Caki2 (cell line): ENCODE data around the gene FRAS1. TPM values are rescaled to one million over a fixed set of nuclear protein-coding genes. Genes with fewer than 3 reads are reported as not detected.

Source experiments
- DNase-seq: peaks from one replicate; pipeline ENCODE4 v3.0.0-alpha.2; 2015; ENCODE audit warnings: low read depth
- in situ Hi-C: cut with HindIII; loops from 2 replicates; pipeline ENCODE4 v1.10.0; 2016; ENCODE audit warnings: low sequenced_read_pairs, low pct_unique_long_range_greater_than_20kb, mixed read lengths
- total RNA-seq: library from RNA; depleted of rRNA; stranded (reverse); fragments of >200 nt; shearing (Covaris generic); gene quantifications from 2 replicates; pipeline ENCODE4 v1.2.3, GENCODE V29; 2014; ENCODE audit warnings: low replicate concordance

FRAS1 gene
- total RNA-seq, 1 experiment from 2014 or later, result 0.30 TPM

DNA sequence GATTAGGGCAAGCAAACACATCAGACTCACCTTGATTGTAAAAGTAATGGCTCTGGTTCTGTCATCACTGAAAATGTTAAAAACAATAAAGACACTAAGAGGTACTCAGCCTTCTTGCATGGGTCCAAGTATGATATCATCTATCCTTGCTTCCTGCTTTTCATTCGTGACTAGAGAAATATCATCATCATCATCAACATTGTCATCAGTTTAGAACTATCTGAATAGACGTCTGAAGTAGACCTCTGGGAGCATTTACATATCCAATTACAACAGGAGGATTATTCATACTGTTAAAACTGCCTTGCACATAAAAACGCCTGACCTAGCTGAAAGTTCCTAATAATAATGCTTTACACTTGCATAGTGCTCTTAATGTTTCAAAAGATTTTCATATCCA is 9.8 kb upstream of the FRAS1 start:
- no peak for DNase-seq
- in situ Hi-C loops, result no loop called here

DNA sequence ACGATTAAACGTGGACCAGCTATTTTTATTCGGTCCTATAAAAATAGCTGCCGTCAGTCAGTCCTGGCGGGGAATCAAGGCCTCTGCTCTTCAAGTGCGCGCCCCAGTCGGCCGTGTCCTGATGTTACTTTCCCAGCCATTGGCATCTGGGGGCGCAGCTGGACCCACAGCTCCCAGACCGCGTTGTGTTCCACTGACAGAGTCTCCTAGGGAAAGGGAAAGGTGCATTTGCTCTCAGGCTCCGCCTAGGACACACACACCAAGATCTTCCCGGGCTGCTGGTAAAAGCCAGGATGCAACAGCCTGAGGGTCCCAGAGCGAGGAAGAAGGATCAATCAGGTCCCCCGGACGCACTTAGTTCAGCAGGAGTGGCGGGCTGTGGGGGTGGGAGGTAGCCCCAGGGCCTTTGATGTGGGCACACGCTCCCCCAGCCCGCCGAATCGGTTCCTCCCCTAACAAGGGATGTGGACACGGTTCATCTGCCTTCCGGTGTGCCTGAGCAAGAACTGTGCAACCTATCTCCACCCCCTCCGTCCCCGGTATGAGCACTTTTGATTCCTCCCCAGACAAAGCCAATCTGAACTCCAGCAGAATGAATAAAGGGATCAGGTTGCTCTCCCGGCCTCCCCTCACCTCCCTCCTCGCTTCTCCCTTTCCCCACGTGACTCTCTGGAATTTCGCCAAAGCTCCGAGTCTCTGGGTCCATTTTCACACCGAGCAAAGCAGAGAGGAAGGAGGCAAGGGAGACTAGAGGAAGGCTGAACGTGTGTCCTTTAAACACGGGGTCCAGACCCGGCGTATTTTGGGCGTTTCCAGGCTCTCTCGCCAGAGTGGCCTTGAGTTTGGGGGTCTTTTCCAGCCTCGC is 626 bp upstream of the FRAS1 start:
- DNase-seq, result peak; percentile 92
- in situ Hi-C loops, result no loop called here

DNA sequence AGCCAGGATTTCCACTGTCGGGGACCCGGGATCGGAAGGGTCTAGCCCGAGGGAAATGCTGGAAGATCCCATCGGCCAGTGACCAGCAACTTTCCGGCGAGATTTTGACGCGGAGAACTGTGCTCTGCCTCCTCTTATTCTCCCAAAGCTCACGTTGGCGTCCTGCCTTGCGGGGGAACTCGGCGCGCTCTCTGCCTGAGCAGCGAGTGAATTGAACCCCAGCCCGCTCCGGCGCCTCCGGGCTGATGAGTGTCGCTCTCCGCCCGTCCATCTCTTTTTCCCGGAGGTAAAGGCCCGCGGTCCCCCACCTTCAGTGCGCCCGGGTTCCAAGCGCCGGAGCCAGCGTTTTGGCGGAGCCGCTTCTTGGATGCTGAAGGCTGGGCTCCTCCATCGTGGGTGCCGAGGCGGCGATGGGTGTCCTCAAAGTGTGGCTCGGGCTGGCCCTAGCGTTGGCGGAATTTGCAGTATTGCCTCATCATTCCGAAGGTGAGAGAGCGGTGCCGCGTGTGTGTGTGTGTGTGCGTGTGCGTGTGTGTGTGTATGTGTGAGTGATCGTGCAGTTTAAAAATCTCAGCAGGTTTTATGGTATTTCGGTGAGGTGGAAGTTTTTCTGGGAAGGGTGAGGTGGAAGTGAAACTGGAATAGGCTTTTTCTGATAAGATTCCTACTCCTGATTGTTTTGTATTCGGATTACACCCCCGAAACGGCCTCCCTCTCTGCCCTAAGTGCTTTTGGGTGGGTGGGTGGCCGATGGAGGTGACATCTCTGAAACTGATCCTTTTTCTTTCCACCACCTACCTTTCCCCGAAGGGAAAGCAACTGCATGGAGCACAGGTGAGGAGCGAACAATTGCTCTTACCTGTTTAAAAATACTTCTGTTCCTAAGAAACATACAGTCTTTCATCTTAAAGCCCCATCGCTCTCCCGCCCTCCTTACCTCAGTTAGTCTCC is 752 bp downstream of the FRAS1 start:
- in situ Hi-C loops, result no loop called here

DNA sequence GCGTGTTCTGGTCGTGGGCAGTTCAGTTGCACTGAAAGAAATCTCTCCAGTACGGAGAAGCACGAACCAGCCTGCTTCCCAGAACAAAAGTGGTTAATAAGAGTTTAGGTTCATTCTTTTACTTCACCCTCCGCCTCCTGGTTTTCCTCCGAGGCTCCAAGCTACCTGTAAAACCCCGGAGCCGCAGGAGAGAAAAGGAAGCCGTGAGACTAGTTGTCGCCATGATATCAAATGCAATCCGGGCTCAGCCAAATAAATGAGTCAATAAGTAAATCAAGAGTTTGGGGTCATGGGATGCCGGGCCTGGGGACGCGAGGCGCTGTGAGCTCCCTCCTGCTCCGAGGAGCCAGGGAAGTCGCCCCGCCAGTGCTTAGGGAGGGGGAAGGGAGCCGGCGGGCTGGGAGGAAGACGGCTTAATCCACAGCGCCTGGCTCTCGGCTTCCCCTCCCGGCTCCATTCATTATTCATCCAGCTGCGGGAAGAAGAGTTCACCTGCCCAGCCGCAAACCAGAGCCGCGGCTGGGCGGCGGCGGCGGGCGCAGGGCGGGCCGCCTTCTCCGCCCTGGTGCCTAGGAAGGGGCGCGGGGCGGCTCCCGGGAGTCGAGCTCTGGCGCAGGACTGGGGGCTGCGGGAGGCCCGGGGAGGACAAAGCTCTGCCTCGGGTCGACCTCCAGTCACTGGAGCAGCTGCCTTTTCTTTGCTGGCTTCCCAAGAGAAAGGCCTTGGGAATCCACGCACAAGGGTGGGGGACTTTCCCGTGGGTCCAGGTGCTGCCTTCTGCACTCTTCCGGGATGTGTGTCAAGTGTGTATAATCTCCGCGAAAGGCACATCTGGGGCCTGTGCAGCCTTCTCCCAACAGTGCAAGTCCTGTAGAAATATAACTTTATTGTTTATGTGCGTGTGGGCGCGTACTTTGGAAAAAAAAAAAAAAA is 1.7 kb downstream of the FRAS1 start:
- in situ Hi-C loops, result no loop called here
- peak; percentile 41 for DNase-seq

More for the DNA sequence above, 752 bp downstream of the FRAS1 start:
- peak; percentile 43 for DNase-seq

DNA sequence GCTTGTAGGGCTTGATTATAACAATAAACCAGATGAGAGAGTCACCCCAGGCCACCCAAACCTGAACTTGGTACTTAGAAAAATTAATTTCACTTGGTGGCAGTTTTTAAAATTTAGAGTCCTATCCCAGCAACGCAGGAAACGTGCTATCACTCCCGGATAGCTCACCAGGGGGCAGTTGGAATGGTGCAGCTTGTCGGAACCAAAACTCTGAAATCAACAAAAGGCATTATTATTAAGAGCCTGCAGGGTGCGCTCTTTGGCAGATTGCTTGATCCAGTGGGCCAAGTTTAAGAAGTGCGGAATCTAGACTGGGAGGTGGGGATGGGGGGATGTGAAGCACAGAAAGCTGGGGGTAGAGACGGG is 2.4 kb downstream of the FRAS1 start:
- in situ Hi-C loops, result no loop called here
- DNase-seq, result peak; percentile 63

DNA sequence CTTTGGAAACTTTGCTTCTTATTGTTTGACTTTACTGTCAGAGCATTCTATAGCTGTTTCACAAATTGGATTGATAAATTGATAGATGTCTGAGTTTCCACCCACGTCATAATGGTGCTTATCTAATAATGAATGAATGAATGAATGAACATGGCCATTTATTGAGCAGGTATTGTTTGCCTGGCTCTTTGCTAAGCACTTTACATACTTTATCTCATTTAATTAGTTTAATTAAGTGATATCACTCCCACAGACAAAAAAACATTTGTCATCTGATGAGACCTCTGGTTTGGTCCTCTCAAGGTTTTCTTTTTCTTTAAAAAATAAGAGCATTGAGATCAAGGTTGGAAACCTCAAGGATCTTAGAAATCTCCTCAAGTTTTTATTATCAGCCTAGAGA is 2.8 kb downstream of the FRAS1 start:
- in situ Hi-C loops, result no loop called here
- DNase-seq, result no peak

DNA sequence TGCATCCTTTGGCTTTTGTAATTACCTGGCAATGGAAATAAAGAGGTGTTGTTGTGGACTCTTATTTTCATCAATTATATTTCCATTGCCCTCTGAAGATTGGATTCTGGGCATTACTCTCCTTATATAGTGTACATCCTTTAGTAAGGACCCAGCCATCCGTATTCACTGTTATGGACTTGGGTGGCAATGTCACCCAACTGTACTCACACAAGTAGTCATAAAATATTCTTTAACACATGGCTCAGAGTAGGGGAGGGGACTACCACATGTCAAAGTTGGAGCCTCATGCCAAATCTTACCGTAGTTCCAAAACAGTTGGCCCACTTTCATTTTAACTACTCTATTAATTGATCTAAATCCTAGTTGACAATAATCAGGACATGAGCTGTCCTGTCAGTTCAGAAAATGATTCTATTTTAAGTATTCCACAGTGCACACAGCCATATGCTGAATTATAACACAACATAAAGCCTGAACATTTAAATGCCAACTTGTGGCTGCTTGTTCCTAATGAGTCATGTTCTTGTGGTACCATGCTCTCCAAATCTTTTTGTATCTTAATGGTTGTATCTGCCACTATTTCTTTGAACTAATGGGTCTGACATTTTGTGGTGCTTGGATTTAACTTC is 4.9 kb downstream of the FRAS1 start:
- in situ Hi-C loops, result no loop called here
- DNase-seq, result no peak

DNA sequence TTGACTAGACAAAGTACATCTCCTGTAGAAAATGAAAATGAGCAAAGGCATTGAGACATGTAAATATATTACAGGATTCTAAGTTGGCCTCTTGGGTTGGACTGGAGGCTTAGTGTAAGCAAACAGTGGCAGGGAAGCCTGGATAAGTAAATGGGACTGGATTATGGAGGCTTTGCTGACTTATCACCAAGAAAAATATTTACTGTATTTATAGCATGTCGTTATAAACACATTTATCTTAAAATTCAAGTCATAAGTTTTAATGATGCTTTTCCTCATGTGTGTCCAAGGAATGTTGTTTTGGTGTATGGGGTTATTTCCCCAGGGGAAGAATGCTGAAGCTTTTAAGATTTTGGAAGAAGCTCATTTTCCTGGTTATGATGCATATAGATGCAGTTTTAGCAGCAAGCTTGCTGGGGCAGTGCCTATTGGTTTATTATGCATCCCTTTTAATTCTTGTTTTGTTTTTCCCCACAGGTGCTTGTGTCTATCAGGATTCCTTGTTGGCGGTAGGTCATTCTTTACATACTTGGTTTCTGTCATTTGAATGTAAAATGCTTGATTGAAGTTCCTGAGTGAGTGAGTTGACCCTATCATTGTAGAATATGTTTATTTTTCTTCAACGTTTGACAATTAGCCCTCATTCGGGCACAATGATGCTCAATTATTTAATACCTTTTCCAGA is 8.5 kb downstream of the FRAS1 start:
- in situ Hi-C loops, result no loop called here
- no peak for DNase-seq

DNA sequence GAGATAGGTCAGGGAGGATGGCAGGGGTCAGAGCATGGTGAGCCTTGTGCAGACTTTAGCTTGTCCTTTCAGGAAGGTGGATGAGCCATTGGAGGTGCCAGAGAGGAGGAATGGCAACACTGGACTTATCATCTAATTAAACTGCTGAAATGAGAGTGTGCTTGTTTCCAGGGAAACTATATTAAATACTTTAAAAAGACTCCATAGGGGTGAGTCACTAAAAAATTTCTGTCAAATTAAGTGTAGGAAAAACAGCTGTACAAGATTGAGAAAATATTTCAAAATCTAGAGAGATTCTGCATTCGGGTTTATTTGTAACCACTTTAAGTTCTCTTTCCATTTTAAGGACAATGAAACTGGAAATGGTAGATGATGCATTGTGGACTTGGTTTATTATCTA is 11.4 kb downstream of the FRAS1 start:
- DNase-seq, result no peak
- in situ Hi-C loops, result no loop called here

DNA sequence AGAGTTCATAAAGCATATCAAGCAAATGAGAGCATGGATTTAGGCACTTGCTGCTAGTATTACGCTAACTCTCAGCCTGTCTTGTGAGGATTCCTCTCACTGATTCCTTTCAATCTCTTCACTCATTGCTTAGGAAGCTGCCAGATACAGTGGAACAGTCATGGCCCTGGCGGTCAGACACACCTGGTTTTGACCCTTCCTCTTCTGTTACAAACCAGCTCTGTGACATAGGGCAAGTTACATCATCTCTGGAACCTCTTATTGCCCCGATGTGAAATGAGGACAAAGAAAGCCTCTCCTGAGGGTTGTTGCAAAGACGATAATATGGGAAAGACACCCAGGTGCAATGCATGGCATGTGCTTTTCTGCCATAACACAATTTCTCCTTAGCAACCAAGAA is 12.2 kb downstream of the FRAS1 start:
- DNase-seq, result no peak

DNA sequence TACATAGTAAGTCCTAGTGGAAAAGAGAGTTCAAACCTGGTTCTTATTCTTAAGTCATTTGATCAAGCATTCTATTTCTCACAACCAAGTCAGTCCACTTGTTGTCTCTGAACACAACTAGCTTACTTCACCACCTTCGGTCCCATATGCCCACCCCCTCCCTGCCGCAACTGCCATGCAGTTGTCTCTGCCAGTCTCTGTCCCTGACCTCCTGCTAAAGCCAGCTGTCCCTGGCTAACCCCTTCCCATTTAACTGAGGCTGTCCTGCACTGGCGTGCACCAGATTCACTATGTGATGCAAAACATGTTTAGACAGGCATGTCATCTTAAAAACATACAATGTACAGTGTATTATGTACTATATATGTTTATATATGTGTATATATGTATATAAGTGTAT is 12.7 kb downstream of the FRAS1 start:
- in situ Hi-C loops, result no loop called here
- no peak for DNase-seq

More for the DNA sequence above, 12.2 kb downstream of the FRAS1 start:
- in situ Hi-C loops, result no loop called here

DNA sequence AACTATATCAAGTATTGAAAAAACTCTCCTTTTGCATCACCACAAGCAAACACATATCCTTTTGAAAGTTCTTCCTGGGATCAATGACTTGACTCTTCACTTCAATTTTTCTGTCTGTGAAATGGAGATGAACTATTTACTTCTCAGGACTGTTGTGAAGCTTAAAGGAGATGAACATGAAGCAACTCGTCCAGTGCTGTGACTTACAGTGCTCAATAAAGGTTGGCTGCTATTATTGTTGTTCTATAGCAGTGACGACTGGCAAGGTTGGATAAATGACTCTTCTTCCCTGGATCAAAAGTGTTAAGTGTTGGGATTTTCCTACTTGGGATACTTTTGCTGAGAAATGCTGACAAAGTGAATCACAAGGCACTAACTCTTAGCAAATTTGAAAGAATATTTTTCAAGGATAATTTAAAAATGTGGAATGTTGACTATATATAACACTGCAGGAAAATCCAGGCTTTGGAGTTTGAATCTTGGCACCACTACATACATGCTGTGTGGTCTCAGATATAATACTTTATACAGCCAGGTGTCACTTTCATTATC is 13.7 kb downstream of the FRAS1 start:
- in situ Hi-C loops, result no loop called here
- DNase-seq, result no peak

DNA sequence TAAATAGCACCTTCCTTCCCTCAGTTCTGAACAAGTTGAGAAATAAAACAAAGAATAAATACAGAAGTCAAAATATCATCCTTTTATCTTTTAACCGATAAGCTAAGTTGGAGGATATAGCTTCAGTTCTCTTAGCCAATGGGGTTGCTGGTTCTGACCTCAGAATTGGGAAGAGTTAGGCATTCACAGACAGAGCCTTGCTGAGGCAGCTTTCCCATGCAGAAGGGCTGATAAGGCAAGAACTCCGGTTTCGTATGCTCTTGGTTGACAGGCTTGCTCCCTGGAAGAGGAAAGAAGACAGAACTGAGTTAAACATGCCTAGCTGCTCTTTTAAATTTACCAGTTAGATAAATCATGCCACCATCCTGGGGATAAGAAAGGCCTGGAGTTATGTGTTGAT is 17.6 kb downstream of the FRAS1 start:
- no peak for DNase-seq
- in situ Hi-C loops, result no loop called here

DNA sequence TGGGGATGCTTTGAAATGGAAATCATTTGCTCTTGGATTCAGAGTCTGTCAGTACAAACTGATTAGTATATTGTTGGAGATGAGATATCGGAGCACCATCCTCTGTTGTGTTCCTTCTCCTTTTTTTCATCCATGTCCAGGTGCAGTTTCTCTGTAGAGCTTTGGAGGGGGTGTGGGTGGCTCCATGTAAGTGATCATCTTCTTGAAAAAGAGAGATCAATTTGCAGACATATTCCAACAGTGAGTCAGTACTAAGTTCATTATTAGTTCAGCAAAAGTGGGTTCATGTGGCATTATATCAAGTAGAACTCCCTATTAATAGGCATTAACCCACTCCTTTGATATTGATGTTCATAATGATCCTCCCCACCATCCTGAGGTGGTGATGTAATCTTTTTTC is 18.9 kb downstream of the FRAS1 start:
- in situ Hi-C loops, result no loop called here
- no peak for DNase-seq

DNA sequence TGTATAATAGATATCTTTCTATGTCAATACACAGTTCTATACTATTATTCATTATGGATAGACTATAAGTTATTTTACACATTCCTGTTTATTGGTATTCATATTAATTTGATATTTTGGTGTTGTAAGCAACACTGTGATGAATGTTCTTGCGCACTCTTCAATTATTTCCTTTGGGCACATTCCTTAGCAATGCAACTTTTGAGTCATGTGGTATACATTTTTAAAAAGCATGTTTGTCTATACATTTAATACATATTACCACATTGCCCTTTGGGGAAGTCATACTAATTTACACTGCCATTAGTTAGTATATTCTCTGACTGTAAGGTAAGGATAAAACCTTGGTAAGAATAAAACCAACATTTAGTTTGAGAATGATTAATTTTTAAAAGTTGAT is 21.0 kb downstream of the FRAS1 start:
- no peak for DNase-seq

DNA sequence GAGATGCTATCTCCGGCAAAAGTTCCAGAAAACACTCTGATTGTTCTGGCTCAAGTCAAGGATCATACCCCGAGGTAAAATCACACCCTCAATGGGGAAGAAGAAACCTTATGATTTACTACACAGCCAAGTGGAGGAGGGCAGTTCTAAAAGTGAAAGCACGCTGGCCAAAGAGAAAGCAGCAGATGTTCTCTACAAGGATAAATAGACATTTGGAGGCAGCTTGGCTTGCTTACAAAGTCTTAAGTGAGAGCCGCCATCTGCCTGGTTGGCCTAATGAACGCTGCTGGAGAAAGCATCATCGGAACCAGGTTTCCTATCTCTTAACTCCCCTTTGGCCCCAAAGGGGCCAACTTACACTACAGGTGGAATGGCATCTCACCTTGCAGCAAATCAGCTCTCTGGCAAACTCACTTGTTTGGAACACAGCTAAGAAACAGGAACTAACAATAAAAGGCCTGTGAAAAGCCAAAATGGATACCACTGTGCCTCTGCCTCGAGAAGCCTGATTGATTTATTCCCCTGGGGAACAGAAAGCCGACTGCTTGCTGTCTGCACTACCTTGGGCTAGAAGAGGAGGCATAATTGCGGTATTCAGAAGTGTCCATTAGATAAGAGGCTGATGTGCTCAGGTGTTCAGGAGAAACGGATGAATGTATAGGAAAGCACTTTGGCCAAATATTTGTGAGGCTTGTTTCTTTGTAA is 22.8 kb downstream of the FRAS1 start:
- in situ Hi-C loops, result no loop called here
- no peak for DNase-seq

More for the DNA sequence above, 21.0 kb downstream of the FRAS1 start:
- in situ Hi-C loops, result no loop called here
